Activated CD4-positive, CD25-positive, alpha-beta regulatory T cell treated with anti-CD3 and anti-CD28 coated beads, Interleukin-2, amount 50 U/mL, for 16 hours (primary cell): ENCODE data around the gene GPR83.
"Not testable (repeated sequence)": the region's sequence is repeated elsewhere in the genome, so short reads cannot be mapped to it uniquely, and the experiment has no call there.

Experiments used
- DNase-seq: peaks from one replicate; pipeline ENCODE4 v3.0.0-alpha.2; 2020; ENCODE audit warnings: low read depth, low spot score

GPR83 gene

GRCh38 chr11:94370576-94370975 lies 30.6 kb downstream of the GPR83 start:
- not testable (repeated sequence) for DNase-seq

- DNase-seq, result not testable (repeated sequence)
Measured at GRCh38 chr11:94350850-94351563, 50.2 kb downstream of the GPR83 start.

- not testable (repeated sequence) for DNase-seq
Measured at GRCh38 chr11:94346311-94346710, 54.9 kb downstream of the GPR83 start.

- no peak for DNase-seq
Measured at GRCh38 chr11:94343495-94343894, 57.7 kb downstream of the GPR83 start.

GRCh38 chr11:94342250-94342649 lies 59.0 kb downstream of the GPR83 start:
- DNase-seq, result no peak

- DNase-seq, result no peak
Measured at GRCh38 chr11:94338651-94339050, 62.6 kb downstream of the GPR83 start.

GRCh38 chr11:94336033-94336432 lies 65.2 kb downstream of the GPR83 start:
- DNase-seq, result no peak

- DNase-seq, result no peak
Measured at GRCh38 chr11:94332814-94333213, 68.4 kb downstream of the GPR83 start.

- no peak for DNase-seq
Measured at GRCh38 chr11:94330789-94331188, 70.4 kb downstream of the GPR83 start.

GRCh38 chr11:94329501-94329900 lies 71.7 kb downstream of the GPR83 start:
- DNase-seq, result no peak

GRCh38 chr11:94328587-94329080 lies 72.6 kb downstream of the GPR83 start:
- DNase-seq, result no peak
